ENCODE results near the gene KREMEN2.

KREMEN2 gene

DNA sequence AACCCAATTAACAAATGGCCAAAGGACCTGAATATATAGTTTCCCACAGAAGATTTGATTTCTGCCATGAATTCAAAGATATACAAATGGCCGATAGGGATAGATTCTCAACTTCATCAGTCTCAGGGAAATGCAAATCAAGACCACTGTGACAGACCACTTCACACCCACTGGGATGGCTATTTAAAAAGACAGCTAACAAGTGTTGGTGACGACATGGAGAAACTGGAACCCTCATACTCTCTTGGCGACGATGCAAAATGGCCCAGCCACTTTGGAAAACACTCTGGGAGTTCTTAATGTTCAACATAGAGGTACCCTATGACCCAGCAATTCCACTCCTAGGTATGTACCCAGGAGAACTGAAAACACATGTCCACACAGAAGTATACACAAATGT lies 17.4 kb upstream of the KREMEN2 start:
- no peak for TF ChIP-seq CTCF (IDR thresholded peaks at IDR 0.05; ENCODE audit: low read depth, low read length)

GRCh38 chr16:2948807-2949704 lies 15.0 kb upstream of the KREMEN2 start:
- DNase-seq (ENCODE audit: extremely low read depth, low read depth), result no peak
- TF ChIP-seq CTCF (IDR thresholded peaks at IDR 0.05; ENCODE audit: low read depth, low read length), result no peak

More for the DNA sequence above, 17.4 kb upstream of the KREMEN2 start:
- no peak for DNase-seq (ENCODE audit: extremely low read depth, low read depth)

DNA sequence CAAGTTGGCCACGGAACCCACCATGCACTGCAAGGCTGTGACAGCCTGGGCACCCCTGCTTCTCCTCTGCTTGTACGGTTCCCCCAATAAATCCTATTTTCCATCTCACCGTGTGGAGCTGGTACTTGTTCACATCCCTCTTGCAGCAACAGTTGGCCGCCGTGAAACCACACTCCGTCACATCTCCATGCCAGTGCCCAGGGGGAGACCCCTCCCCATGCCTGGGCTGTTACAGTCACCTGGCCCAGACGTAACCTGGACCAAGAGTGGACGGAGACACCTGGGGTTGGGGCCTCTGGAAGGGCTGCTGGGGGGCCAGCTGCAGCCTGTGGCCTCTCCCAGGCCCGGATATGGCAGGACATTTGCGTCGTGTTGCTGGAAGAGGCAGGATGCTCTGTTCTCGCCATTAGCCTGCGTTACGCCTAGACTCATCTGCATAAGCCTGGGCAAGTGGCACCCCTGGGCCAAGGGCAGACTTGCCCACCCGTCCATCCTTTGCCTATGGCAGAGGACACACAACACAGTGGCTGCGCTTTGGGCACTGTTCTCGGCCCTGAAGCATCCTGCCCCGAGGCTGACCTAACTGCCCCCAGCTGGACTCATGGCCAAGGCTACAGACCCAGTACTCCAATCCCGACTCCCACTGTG lies 14.2 kb upstream of the KREMEN2 start:
- DNase-seq (ENCODE audit: extremely low read depth, low read depth), result no peak
- no peak for TF ChIP-seq CTCF (IDR thresholded peaks at IDR 0.05; ENCODE audit: low read depth, low read length)

GRCh38 chr16:2950353-2950724 lies 13.7 kb upstream of the KREMEN2 start:
- DNase-seq (ENCODE audit: extremely low read depth, low read depth), result no peak

GRCh38 chr16:2950773-2951172 lies 13.3 kb upstream of the KREMEN2 start:
- no peak for TF ChIP-seq CTCF (IDR thresholded peaks at IDR 0.05; ENCODE audit: low read depth, low read length)
- DNase-seq (ENCODE audit: extremely low read depth, low read depth), result no peak

More at GRCh38 chr16:2950353-2950724, 13.7 kb upstream of the KREMEN2 start:
- no peak for TF ChIP-seq CTCF (IDR thresholded peaks at IDR 0.05; ENCODE audit: low read depth, low read length)

DNA sequence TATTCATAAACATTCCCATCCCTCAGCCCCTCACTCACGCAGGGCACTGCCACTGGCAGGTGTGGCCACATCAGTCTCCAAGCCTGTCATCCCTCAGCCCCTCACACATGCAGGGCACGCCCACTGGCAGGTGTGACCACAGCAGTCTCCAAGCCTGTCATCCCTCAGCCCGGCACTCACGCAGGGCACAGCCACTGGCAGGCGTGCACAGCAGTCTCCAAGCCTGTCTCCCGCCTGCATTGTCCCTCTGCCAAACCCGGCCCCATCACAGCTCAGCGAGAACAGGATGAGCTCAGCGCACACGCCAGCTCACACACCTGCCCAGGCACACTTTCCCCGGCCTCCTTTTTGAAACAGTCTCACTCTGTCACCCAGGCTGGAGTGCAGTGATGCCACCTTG lies 11.4 kb upstream of the KREMEN2 start:
- TF ChIP-seq CTCF (IDR thresholded peaks at IDR 0.05; ENCODE audit: low read depth, low read length), result no peak
- no peak for DNase-seq (ENCODE audit: extremely low read depth, low read depth)
